Suppressor macrophage (primary cell): ENCODE data around the gene ARHGAP27.

ENCODE experiments used
- DNase-seq, 4 experiments: peaks; one replicate each; pipeline ENCODE4 v3.0.0-alpha.2; 2020 to 2022

ARHGAP27 gene

DNA sequence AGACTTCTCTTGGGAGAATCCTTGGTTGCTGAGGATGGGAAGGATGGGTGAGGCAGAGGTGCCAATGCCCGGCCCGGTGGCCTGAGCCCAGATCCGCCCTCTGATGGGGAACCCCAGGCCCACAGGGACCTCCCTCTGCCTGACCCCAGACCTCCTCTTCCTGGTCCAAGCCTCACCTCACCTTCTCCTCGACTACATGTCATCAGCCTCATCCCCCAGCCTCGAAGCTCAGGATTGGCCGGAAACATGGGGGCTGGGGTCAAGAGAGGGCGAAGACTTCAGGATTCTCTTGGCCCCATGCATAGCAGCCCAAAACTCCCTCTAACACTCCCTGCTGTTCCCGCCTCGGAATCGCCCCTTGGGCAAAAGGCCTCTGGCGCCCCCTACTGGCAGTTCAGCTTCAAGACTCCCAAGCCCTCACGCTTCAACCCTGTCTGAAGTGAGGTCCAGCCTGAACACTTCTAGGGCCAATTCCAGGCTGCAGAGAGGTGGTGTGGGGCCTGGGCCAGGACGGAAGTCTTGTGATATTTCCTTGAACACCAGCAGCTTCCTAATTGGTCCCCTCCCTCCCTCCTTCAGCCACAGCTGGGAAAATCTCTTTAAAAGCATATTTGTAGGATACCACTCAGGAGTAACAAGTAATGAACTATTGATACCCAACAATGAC, 47.2 kb downstream of the ARHGAP27 start:
- peak; percentile 90 to 96 (median 95) for DNase-seq

DNA sequence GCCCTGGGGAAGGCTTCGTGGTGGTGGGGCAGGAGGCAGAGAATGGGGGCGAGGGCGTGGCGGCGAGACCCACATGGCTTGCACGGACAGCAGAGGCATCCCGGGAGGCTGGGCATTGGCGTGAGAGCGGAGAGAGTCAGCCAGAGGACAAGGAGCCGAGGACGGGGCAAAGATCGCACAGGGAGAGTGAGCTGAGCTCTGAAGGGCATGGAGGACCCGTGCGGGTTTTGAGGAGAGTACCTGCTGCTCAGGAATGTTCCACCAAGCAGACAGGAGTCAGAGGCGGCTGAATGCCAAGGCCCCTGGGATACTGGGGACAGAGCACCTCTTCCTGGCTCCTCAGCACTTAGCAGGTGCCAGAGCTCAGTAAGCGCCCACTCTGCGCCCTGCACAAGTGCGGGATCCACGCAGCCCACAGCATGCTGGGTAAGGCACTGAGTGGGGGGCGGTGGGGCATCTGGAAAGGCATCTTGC, 47.8 kb downstream of the ARHGAP27 start:
- DNase-seq: no peak

DNA sequence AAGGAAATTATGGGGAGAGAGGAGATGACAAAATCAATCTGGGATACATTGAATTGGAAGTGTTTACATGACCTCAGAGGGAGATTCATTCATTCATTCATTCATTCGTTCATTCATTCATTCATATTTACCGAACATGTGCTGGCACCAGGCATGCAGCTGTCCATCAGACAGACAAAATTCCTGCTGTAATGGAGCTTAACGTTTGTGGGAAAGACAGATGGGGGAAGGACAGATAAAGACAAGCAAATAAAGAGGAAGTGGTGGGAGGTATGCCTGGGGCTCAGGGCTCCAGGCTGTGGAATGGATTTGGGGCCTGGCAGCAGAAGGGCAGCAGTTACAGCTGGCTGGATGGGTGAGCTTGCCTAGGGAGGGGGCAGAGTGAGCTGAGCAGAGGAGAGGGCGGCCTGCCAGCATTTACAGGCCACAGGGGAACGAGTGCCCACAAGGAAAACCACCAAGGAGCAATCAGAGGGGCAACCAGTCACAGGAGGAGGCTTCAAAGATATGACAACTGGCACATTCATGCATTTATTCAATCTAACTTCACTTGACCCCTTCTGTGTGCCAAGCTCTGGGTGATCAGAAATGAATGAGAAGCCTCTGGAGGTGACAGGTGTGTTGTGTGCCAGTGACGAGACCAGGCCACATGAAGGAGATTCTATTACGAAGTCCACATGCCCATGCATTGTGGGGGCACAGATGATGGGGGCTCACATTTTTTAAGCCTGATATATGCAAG, 48.5 kb downstream of the ARHGAP27 start:
- peak in 2 of 4 experiments; percentile 38 to 42 for DNase-seq

DNA sequence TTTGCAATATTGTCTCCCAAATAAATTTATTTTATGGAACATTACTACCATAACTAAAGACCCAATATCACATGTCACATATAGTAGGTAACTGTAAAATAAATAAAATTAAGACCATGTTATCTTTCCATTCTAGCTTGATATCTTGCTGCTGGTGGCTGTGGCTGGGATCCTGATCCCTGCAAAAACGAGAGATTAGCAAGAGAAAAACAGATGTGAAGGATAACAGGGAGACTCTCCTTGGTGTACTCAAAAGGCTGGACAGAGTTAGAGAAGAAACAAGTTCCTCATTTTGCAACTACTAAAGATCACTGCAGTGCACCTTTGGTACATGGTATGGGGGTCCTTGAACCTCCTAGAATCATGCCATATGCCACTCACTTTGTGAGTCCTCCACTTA, 49.7 kb downstream of the ARHGAP27 start:
- DNase-seq: peak in 1 of 4 experiments; percentile 28

DNA sequence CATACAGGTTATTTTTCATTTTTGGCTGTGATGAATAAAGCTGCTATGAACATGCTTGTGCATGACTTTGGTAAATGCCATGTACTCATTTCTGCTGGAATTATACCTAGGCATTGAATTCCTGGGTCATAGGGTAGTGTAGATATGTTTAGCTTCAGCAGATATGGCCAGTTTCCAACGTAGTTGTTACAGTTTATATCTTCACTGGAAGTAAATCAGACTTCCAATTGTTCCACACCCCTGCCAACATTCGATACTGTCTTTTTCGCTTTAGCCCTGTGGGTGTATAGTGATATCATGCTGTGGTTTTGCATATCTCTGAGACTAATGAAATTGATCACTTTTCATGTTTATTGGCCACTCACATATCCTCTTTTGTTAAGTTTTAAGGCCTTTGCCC, 50.4 kb downstream of the ARHGAP27 start:
- DNase-seq: no peak

DNA sequence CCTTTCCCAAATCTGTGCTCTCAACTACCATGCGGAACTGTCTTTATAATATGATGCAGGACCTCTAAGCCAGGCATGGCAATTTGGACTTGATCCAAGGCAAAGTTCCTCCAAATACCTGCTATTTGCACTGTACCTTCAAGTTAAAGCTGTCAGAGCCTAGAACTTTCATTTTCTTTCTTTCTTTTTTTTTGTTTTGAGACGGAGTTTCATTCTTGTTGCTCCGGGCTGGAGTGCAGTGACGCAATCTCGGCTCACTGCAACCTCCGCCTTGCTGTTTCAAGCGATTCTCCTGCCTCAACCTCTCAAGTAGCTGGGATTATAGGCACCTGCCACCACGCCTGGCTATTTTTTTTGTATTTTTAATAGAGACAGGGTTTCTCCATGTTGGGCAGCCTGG, 51.7 kb downstream of the ARHGAP27 start:
- peak in 1 of 4 experiments; percentile 44 for DNase-seq

DNA sequence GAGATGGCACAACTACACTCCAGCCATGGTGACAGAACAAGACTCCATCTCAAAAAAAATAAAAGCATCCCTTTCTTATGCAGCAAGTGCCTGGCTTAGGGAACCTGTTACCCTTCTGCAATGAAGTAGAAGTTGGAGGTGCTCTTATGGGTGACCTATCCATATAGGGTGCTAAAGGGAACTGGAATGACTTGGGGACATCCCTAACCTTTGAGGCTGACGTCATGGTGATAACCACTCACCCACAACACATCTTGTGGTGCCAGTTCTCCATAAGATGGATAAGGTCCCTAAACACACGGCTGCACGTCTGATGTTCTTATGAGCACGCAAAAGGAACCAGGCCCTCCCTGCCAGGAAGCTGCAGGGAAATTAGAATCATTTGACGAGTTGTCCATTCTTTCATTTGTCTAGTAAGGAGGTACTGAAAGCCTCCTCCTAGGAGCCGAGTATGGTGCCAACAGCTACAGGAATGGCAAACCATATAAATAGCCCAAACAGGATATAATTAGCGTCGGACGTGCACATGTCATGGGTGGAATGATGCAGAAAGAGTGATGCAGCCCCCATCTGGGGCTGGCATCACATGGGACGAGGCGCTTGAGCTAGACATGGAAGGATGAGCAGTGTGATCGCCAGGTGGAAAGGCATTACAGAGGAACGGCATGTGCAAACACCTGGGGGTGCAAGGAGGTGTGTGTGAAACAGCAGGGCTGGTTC, 52.5 kb downstream of the ARHGAP27 start:
- peak in 2 of 4 experiments; percentile 40 to 56 for DNase-seq

DNA sequence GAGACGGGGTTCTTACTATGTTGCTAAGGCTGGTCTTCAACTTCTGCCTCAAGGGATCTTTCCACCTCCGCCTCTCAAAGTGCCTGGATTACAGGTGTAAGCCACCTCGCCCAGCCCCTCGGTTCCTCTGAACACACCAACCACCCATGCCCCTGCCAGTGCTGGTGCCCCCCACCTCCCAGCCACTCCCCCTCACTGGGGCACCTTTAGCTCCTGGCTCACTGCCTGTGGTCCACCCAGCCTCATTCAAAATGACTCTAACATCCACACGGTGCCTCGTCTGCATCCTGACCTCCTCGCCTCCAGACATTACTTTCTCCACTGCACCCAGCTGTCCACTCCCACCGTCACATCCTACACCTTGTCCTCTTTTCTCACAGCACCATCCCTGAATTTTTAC, 55.3 kb downstream of the ARHGAP27 start:
- DNase-seq: no peak

DNA sequence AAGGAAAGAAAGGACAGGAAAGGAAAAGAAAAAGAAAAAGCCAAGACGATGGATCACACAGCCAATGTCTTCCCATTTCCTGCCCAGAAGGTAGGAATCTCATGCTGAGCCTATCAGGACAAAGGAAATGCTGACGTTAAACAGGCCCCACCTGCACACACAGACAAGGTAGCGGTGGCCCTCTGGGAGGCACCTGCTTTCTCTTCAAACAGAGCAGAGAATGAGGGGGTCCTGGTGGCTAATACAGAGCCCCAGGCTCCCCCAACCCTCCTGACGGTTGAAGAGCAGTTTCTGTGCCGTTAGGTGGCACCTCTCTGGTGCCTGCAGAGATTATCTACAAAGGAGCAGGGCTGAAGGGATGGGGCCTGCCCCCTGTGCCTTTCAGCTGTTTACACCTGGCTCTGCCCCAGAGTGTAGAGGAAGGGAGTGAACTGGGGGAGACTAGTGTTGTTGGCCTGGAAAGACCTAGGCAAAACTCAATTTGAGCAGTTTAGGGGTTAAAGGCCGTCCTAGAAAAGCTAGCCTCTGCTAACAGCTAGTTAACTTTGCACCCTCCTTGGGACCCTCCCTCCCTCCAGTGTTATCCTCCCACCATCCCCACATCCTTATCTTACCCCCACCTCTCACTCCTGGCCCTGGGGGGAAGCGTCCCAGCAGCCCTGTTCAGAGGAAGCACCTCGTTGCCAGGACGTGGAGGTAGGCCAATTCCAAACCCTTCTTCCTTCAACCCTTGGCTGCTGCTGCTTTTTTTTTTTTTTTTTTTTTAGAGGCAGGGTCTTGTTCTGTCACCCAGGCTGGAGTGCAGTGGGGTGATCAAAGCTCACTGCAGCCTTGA, 56.3 kb downstream of the ARHGAP27 start:
- DNase-seq: no peak

DNA sequence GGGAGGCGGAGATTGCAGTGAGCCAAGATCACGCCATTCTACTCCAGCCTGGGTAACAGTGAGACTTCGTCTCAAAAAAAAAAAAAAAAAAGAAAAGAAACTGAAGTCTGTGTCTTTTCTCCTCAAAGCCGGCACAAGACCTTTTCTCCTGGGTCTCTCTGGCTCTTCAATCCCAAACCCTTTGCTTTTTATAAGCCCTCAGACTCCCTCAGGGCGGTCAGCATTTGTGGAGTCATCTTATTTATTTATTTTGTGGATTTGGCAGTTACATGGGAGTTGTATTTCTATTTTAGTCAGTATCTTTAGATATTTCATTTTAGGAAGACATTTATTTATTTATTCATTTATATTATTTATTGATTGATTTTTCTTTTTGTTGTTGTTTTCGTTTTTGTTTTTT, 58.2 kb downstream of the ARHGAP27 start:
- DNase-seq: no peak

DNA sequence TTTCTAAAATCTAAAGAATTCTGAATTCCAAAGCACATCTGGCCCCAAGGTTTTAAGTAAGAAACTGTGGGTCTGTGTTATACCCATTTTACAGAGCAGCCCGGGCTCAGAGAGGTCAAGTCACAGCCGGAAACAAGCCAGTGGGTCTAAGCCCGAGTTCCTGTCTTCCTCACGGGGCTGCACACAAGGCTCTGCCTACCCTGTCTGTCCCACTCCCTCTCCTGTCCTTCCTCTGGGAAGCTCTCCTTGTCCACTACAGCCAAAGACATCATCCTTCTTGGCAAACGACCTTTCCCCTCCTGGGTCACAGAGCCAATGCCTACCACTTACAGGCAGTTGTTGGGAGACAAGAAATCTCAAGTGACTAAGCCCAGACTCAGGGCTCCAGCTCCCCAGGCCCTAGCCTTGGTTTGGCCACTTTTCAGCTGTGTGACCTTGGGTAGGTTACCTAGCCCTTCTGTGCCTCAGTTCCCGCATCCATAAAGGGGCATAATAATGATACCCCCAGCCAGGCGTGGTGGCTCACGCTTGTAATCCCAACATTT, 60.3 kb downstream of the ARHGAP27 start:
- no peak for DNase-seq

DNA sequence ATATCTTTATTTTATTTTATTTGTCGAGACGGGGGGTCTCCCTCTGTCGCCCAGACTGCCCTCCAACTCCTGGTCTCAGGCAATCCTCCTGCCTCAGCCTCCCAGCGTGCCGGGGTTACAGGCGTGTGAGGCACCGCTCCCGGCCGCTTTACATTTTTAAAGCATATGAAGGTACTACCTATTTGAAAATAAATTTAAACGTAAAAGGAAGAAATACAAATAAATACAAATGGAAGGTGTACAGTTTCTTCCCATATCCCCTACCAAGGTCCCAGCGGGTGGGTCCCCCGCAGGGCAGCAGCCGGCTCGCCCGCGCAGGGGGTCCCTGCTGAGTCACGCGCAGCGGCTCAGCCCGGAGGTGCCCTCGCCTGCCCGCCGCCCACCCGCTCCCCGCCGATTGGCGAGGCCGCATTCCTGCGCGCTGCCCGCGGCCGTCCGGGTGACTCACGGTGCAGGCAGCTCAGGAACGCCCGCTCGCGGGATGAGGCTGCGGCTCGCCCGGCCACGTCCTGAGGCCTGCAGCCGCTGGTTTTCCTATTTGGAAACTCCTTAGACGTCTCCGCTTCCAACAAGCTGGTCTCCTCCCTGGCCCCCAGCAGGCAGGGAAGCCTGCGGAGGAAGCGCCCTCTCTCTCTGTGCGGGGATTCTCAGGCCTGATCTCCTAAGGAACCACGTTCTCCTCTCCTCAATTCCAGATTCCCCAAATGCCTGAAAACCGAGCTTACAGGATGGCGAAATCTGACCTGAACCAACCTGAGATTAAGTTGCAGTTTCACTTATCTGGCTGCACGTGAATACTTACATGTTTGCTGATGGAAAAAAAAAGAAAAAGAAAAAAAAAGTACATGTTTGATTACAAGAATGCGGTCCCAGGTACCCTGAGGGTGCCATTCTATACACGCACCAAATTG, 61.0 kb downstream of the ARHGAP27 start:
- DNase-seq: peak; percentile 72 to 91 (median 78)

DNA sequence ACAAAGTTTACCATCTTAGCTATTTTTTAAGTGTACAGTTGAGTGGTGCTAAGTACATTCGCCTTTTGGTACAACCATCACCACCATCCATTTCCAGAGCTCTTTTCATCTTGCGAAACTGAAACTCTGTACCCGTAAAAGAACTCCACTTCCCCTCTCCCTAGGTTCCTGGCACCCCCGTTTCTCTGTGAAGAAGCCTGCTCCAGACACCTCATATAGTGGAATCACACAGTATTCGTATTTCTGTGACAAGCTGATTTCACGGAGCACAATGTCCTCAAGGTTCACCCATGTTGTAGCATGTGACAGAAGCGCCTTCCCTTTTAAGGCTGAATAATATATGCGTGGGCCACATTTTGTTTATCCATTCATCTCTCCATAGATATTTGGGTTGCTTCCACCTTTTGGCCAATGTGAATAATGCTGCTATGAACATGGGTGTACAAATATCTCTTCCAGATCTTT, 61.7 kb downstream of the ARHGAP27 start:
- peak in 3 of 4 experiments; percentile 29 to 51 (median 37) for DNase-seq

DNA sequence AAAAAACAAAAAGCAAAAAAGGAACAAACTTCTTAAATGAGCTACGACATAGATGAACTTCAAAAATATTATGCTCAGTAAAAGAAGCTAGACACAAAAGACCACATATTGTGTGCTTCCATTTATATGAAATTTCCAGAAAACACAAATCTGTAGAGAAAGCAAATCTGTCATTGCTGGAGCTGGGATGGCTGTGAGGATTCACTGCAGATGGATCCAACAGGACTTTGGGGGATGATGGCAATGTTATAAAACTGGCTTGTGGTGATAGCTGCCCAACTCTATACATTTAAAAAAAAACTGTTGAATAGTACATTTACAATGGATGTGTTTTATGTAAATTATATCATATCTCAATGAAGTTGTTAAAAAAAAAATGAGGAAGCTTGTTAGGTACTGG, 63.2 kb downstream of the ARHGAP27 start:
- DNase-seq: no peak

DNA sequence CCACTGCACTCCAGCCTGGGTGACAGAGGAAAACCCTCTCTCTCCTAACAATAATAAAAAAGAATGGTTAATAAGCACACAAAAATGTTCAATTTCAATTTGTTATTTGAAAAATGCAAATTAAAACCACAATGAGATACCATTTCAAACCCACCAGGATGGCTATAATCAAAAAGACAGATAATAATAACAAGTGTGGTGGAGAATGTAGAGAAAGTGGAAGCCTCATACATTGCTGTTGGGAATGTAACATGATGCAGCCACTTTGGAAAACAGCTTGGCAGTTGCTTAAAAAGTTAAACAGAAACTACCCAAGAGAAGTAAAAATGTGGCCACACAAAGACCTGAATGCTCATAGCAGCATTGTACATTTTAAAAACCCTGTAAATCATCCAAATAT, 64.0 kb downstream of the ARHGAP27 start:
- no peak for DNase-seq

DNA sequence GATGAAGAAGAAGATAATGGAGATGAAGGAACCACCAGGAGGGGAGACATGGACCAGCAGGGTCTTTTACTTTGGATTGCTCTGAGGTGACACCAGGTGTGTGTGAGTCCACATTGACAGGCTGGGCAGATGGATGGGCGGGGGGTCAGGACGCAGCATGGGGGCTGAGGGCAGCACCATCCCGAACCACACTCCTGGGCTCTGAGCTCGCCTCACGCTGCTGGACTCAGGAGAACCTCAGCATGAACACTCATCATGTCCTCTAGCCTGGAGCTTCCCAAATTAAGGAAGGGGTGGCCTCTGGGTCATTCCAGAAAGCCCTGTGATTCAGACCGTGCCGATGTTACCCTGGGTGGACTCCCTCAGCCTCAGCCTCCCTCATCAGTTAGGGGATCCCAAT, 65.5 kb downstream of the ARHGAP27 start:
- DNase-seq: no peak

DNA sequence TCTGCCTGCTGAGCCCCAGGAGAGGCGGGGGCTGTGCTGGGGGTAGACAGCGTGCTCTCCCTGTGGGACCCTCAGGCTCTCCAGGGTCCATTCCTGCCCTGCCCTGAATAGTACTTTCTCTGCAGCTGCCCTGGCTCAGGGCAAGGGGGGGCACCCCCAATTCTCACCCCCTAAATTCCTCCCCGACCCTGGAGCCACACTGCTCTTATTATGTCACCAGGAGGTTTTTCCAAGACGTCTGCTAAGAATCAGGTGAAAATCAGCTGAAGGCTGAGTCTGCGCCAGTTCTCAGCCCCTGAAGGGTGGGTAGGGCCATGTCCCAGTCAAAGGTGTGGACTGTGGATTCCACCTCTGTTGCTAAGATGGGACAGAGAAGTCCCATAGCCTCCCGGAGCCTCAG, 66.0 kb downstream of the ARHGAP27 start:
- DNase-seq: no peak

DNA sequence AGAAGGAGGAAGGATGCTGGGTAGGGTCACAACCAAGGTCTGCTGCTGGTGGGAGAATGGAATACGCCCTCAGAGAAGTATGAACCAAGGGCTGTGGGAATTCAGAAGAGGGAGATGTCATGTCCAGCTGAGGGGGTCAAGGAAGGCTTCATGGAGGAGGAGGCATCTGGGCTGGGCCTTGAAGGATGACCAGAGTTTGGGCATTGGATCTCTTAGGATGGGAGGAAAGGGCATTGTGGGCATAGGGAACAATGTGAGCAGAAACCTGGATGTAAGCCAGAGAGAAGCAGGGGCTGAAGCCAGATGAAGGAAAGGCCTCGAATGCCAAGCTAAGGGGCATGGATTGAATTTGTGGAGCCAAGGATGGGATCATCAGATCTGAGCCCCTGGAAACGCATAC, 66.6 kb downstream of the ARHGAP27 start:
- no peak for DNase-seq

DNA sequence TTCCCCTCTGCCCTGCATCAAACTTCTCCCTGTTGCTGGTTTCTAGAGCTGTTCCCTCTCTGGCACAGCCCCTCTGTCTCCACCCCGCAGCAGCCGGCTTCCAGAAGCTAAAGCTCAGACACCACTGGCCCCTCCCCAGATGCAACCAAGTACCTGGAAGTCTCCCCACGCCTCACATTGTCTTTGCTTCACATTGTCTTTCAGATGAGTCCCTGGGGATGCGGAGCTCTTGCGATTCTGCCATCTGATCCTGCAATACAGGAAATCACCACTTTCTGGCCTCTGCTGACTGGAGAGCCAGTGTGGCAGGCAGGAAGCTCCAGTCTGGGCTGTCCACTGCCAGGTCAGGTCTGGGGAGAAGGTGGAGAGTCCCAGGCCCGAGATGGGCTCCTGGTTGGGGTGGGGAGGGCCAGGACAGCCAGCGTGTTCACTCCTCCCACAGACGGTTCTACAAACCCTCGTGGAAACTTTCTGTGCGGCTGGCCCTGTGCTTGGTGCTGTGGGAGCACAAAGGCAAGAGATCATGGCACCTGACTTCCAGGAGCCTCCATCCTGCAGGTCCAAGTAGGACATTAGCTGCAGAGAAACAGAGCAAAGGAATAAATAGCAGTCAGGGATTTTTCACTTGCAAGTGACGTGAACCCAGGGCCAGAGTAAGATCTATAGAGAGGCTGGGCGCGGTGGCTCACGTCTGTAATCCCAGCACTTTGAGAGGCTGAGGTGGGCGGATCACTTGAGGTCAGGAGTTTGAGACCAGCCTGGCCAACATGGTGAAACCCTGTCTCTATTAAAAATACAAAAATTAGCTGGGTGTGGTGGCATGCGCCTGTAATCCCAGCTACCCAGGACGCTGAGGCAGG, 67.9 kb downstream of the ARHGAP27 start:
- peak in 1 of 4 experiments; percentile 27 for DNase-seq

DNA sequence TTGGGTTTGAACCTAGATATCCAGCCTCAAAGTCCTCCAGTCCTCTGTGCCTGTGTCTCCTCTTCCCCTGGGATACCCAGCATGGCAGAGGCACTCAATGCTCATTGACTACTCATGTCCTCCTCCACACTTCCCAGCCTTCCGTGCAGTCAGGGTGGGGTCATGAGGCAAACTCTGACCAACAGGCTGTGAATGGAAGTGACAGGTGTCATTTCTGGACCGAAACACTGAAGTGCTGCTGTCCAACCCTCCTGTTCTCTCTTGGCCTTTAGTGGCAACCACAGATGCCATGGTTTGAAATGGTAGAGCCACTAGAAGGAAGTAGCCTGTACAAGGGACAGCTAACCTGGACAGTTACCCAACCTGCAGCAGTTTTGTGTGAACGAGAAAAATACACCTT, 69.2 kb downstream of the ARHGAP27 start:
- no peak for DNase-seq
